ENCODE measurements around the gene CERS6. TPM values are rescaled to one million over a fixed set of nuclear protein-coding genes. Genes with fewer than 3 reads are reported as not detected.

The CERS6 gene
- total RNA-seq, 4 donors from 2014 or later, result 45.0 to 61.2 (median 56.4) TPM

DNA sequence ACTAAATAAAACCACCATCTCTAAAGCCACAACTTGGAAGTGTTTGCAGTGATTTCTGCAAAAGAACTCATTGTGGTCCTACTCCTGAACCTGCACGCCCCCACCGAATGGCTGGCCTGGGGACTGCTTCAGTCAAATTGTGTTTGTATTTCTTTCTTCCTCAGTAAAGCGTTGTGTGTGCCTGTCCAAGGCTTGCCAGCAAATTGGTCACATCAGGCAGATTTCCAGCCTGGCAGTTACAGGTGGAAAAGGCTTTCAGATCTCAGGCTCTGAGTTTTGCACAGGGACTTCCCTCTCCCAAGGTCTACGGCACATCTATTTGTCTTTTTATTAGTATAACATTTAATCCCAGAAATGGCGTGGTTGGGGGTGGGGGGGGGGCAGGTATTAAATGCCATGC, 292.4 kb downstream of the CERS6 start:
- Histone ChIP-seq H3K4me3 (no peak overlapping the region), H3K4me1 (peaks cover 0 to 16% (median 0%) of the 10 kb centered on the region in 3 donors), H3K27me3 (no peaks in the 10 kb centered on the region), H3K9me3 (no peaks in the 10 kb centered on the region), H3K36me3 (no peaks in the 10 kb centered on the region), H3K27ac (no peak overlapping the region)
- WGBS, 2 donors (ENCODE audit: low coverage in 1 of 2), result 81 to 84% methylated on average over 3 to 5 of the region's 5 CpGs
- ATAC-seq, result no peak
- no peak for TF ChIP-seq CTCF (IDR thresholded peaks at IDR 0.05)
- no peak for TF ChIP-seq EP300 (IDR thresholded peaks at IDR 0.05)
- TF ChIP-seq POLR2AphosphoS5 (IDR thresholded peaks at IDR 0.05), result no peak
- TF ChIP-seq POLR2A (IDR thresholded peaks at IDR 0.05), result no peak

GRCh38 chr2:168749297-168749696, 293.2 kb downstream of the CERS6 start:
- TF ChIP-seq CTCF (IDR thresholded peaks at IDR 0.05) (no peak), POLR2A (IDR thresholded peaks at IDR 0.05) (no peak), POLR2AphosphoS5 (IDR thresholded peaks at IDR 0.05) (no peak), EP300 (IDR thresholded peaks at IDR 0.05) (no peak)
- H3K9me3 ChIP-seq, result no peaks in the 10 kb centered on the region
- H3K27ac ChIP-seq, result no peak overlapping the region
- no peaks in the 10 kb centered on the region for H3K36me3 ChIP-seq
- no peak for ATAC-seq
- 79 to 100% methylated on average over 2 of the region's 6 CpGs for WGBS, 2 donors (ENCODE audit: low coverage in 1 of 2)
- peaks cover 0 to 16% (median 0%) of the 10 kb centered on the region in 3 donors for H3K4me1 ChIP-seq
- no peaks in the 10 kb centered on the region for H3K27me3 ChIP-seq
- H3K4me3 ChIP-seq, result no peak overlapping the region

DNA sequence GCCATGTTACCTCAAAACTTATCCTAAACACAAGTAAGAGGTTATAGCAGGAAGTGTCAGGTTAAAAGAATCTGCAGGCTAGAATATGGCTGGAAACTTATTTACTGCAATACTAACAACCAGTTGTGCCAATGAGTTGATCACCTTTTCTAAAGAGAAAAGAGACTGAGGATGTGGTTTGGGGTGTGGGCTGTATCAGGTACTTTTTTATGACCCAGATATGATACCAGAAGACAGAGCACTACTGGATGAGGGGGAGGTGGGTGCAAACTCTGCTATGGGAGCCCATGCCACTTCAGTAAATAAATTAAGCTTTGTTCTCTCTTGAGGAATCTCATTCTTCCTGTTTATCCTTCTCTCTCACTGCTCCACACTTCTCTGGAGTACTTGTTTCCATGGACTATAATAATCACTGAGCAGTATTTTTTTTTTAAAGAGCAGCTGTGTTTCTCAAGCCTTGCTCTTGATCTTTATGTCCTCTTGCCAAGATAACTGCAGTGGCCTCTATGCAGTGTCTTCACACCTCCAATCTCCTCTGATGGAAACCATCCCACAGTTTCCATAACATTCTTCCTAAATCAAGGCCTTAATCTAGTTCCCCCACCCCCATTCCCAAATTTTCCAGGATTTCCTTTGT, 295.1 kb downstream of the CERS6 start:
- Histone ChIP-seq H3K4me3 (no peak overlapping the region), H3K9me3 (no peaks in the 10 kb centered on the region), H3K27ac (no peak overlapping the region), H3K27me3 (no peaks in the 10 kb centered on the region), H3K4me1 (peaks cover 0 to 16% (median 0%) of the 10 kb centered on the region in 3 donors), H3K36me3 (no peaks in the 10 kb centered on the region)
- TF ChIP-seq EP300 (IDR thresholded peaks at IDR 0.05) (no peak), POLR2A (IDR thresholded peaks at IDR 0.05) (no peak), CTCF (IDR thresholded peaks at IDR 0.05) (no peak)
- no peak for ATAC-seq

GRCh38 chr2:168752361-168752760, 296.3 kb downstream of the CERS6 start:
- ATAC-seq, result no peak
- TF ChIP-seq POLR2AphosphoS5 (IDR thresholded peaks at IDR 0.05) (no peak), EP300 (IDR thresholded peaks at IDR 0.05) (no peak), POLR2A (IDR thresholded peaks at IDR 0.05) (no peak), CTCF (IDR thresholded peaks at IDR 0.05) (no peak)

GRCh38 chr2:168753765-168754329, 297.8 kb downstream of the CERS6 start:
- TF ChIP-seq POLR2AphosphoS5 (IDR thresholded peaks at IDR 0.05) (no peak), POLR2A (IDR thresholded peaks at IDR 0.05) (no peak), CTCF (IDR thresholded peaks at IDR 0.05) (no peak)
- no peak for ATAC-seq
- Histone ChIP-seq H3K9me3 (no peaks in the 10 kb centered on the region), H3K27me3 (no peaks in the 10 kb centered on the region), H3K36me3 (no peaks in the 10 kb centered on the region), H3K27ac (no peak overlapping the region), H3K4me3 (no peak overlapping the region), H3K4me1 (peaks cover 0 to 16% (median 0%) of the 10 kb centered on the region in 3 donors)
- WGBS, 2 donors (ENCODE audit: low coverage in 1 of 2), result 91 to 93% methylated on average over 3 to 5 of the region's 8 CpGs

More at GRCh38 chr2:168752361-168752760, 296.3 kb downstream of the CERS6 start:
- H3K9me3 ChIP-seq, result no peaks in the 10 kb centered on the region
- no peak overlapping the region for H3K4me3 ChIP-seq
- no peak overlapping the region for H3K27ac ChIP-seq
- peaks cover 0 to 16% (median 0%) of the 10 kb centered on the region in 3 donors for H3K4me1 ChIP-seq
- no peaks in the 10 kb centered on the region for H3K27me3 ChIP-seq
- 63 to 100% methylated on average over 2 of the region's 8 CpGs for WGBS, 2 donors (ENCODE audit: low coverage in 1 of 2)
- no peaks in the 10 kb centered on the region for H3K36me3 ChIP-seq
